Renal cortex interstitium (tissue), 3 donors: Measurements from ENCODE around the gene PRR29. TPM values are rescaled to one million over a fixed set of nuclear protein-coding genes. Genes with fewer than 3 reads are reported as not detected.

Source experiments
- polyA plus RNA-seq, 3 donors: library from polyadenylated mRNA; unstranded; fragments of 120-200 nt; gene quantifications; one replicate each; pipeline ENCODE4 v1.2.1, GENCODE V29; 2013; ENCODE audit not compliant: insufficient read length in 3 of 3

Gene PRR29
- polyA plus RNA-seq, 3 donors: 2.7 to 4.1 (median 3.9) TPM

Other genes with a start within 250 kb of the PRR29 start
- gene CCDC47, start 224.8 kb upstream of the PRR29 start, polyA plus RNA-seq: 100 to 1,000 TPM; 103 to 120 (median 109) TPM
- gene DDX42, start 224.2 kb upstream of the PRR29 start, polyA plus RNA-seq: 100 to 1,000 TPM; 169 to 205 (median 197) TPM
- 100 to 1,000 TPM; 175 to 204 (median 203) TPM for gene PSMC5, start 170.9 kb upstream of the PRR29 start, polyA plus RNA-seq
- 10 to 100 TPM; 62.6 to 81.3 (median 68.4) TPM for gene FTSJ3, start 170.7 kb upstream of the PRR29 start, polyA plus RNA-seq
- gene SMARCD2, start 155.7 kb upstream of the PRR29 start, polyA plus RNA-seq: 10 to 100 TPM; 50.3 to 63.5 (median 61.8) TPM
- 1 to 10 TPM in 1 of 3 donors, under 1 TPM in 2; 0.19 to 2.9 (median 0.33) TPM for gene CSH2, start 124.7 kb upstream of the PRR29 start, polyA plus RNA-seq
- gene GH2, start 116.4 kb upstream of the PRR29 start, polyA plus RNA-seq: not detected
- 1 to 10 TPM in 1 of 3 donors, under 1 TPM in 1, not detected in 1; 0.83 to 3.7 TPM for gene CSH1, start 101.8 kb upstream of the PRR29 start, polyA plus RNA-seq
- gene CSHL1, start 87.1 kb upstream of the PRR29 start, polyA plus RNA-seq: not detected
- under 1 TPM in 1 of 3 donors, not detected in 2; 0.24 TPM for gene GH1, start 79.5 kb upstream of the PRR29 start, polyA plus RNA-seq
- 1 to 10 TPM; 2.1 to 4.1 (median 3.1) TPM for gene CD79B, start 66.0 kb upstream of the PRR29 start, polyA plus RNA-seq
- gene SCN4A, start 25.4 kb upstream of the PRR29 start, polyA plus RNA-seq: 1 to 10 TPM in 2 of 3 donors, under 1 TPM in 1; 0.83 to 1.3 (median 1.2) TPM
- gene ICAM2, start 22.3 kb downstream of the PRR29 start, polyA plus RNA-seq: 10 to 100 TPM; 23.0 to 30.0 (median 28.7) TPM
- 1 to 10 TPM; 8.3 to 9.7 (median 8.6) TPM for gene ERN1, start 131.8 kb downstream of the PRR29 start, polyA plus RNA-seq